ENCODE measurements around the gene XYLT1. TPM values are rescaled to one million over a fixed set of nuclear protein-coding genes. Genes with fewer than 3 reads are reported as not detected.

The XYLT1 gene
- total and polyA plus RNA-seq, 9 of the 15 experiments (the other 6 are each of a cell fraction or from before 2014, with no cell fraction given) = 0.03 to 0.09 (median 0.08) TPM; not detected in 6

- Histone ChIP-seq H3K79me2 (ENCODE audit: control insufficient read depth, insufficient read depth, low read length) (no peaks in the 10 kb centered on the region), H3K27ac (ENCODE audit: extremely low read depth, low read depth, low read length) (no peak overlapping the region), H2AFZ (ENCODE audit: low read depth, low read length) (no peak overlapping the region), H3K27me3 (ENCODE audit: control insufficient read depth in 2 of 2, insufficient read depth in 2 of 2, low read length in 2 of 2) (peaks cover 16 to 46% of the 10 kb centered on the region in 2 experiments; a peak in 4 of 5 replicates), H3K4me3 (no peak overlapping the region), H3K4me2 (ENCODE audit: insufficient read depth, low read length) (no peak overlapping the region), H3K9me3 (replicated peaks; ENCODE audit: control insufficient read depth, insufficient read depth, low read depth, low read length) (no peaks in the 10 kb centered on the region), H4K20me1 (replicated peaks; ENCODE audit: control insufficient read depth, insufficient read depth, low read length) (0 out of 2 replicates have a peak, but pooled peaks cover 4% of the 10 kb centered on the region), H3K9ac (ENCODE audit: insufficient read depth in 1 of 2, low read depth in 2 of 2, low read length in 2 of 2) (no peak overlapping the region), H3K36me3 (ENCODE audit: control insufficient read depth, insufficient read depth, low read length) (no peaks in the 10 kb centered on the region), H3K4me1 (replicated peaks in 1 of 2; ENCODE audit: control insufficient read depth in 2 of 2, insufficient read depth in 2 of 2, low read length in 2 of 2) (no peaks in the 10 kb centered on the region), H3K9me1 (ENCODE audit: control insufficient read depth, insufficient read depth, low read length) (no peaks in the 10 kb centered on the region)
- DNase-seq (ENCODE audit: extremely low read depth in 1 of 4, low spot score in 3 of 4) = no peak
- in situ Hi-C loops (cut with MboI) = no loop called here
- 1% methylated on average over 7 of the region's 7 CpGs for WGBS (ENCODE audit: insufficient coverage, low coverage, missing lambda C conversion rate)
- TF ChIP-seq ZNF282 (CRISPR knock-in tag; IDR thresholded peaks at IDR 0.05) = no peak
- TF ChIP-seq FOXJ2 (tag; IDR thresholded peaks at IDR 0.05) = no peak
- no peak for TF ChIP-seq ELF1 (tag; IDR thresholded peaks at IDR 0.05)
- TF ChIP-seq STAT5A (IDR thresholded peaks at IDR 0.05; ENCODE audit: borderline replicate concordance, low read length) = no peak
- TF ChIP-seq DACH1 (IDR thresholded peaks at IDR 0.05; ENCODE audit: partially characterized antibody) = no peak
- TF ChIP-seq, protein P1, sequence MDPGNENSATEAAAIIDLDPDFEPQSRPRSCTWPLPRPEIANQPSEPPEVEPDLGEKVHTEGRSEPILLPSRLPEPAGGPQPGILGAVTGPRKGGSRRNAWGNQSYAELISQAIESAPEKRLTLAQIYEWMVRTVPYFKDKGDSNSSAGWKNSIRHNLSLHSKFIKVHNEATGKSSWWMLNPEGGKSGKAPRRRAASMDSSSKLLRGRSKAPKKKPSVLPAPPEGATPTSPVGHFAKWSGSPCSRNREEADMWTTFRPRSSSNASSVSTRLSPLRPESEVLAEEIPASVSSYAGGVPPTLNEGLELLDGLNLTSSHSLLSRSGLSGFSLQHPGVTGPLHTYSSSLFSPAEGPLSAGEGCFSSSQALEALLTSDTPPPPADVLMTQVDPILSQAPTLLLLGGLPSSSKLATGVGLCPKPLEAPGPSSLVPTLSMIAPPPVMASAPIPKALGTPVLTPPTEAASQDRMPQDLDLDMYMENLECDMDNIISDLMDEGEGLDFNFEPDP (CRISPR knock-in tag; IDR thresholded peaks at IDR 0.05) = no peak
- TF ChIP-seq, protein P2, sequence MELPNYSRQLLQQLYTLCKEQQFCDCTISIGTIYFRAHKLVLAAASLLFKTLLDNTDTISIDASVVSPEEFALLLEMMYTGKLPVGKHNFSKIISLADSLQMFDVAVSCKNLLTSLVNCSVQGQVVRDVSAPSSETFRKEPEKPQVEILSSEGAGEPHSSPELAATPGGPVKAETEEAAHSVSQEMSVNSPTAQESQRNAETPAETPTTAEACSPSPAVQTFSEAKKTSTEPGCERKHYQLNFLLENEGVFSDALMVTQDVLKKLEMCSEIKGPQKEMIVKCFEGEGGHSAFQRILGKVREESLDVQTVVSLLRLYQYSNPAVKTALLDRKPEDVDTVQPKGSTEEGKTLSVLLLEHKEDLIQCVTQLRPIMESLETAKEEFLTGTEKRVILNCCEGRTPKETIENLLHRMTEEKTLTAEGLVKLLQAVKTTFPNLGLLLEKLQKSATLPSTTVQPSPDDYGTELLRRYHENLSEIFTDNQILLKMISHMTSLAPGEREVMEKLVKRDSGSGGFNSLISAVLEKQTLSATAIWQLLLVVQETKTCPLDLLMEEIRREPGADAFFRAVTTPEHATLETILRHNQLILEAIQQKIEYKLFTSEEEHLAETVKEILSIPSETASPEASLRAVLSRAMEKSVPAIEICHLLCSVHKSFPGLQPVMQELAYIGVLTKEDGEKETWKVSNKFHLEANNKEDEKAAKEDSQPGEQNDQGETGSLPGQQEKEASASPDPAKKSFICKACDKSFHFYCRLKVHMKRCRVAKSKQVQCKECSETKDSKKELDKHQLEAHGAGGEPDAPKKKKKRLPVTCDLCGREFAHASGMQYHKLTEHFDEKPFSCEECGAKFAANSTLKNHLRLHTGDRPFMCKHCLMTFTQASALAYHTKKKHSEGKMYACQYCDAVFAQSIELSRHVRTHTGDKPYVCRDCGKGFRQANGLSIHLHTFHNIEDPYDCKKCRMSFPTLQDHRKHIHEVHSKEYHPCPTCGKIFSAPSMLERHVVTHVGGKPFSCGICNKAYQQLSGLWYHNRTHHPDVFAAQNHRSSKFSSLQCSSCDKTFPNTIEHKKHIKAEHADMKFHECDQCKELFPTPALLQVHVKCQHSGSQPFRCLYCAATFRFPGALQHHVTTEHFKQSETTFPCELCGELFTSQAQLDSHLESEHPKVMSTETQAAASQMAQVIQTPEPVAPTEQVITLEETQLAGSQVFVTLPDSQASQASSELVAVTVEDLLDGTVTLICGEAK (IDR thresholded peaks at IDR 0.05) = no peak
- TF ChIP-seq, protein P2 (CRISPR knock-in tag; IDR thresholded peaks at IDR 0.05) = no peak
- no peak for TF ChIP-seq SETDB1 (IDR thresholded peaks at IDR 0.05; ENCODE audit: low read length)
- no peak for TF ChIP-seq MEIS2 (IDR thresholded peaks at IDR 0.05; ENCODE audit: partially characterized antibody)
- TF ChIP-seq PHTF2 (CRISPR knock-in tag; IDR thresholded peaks at IDR 0.05) = no peak
- no peak for TF ChIP-seq BRD4 (IDR thresholded peaks at IDR 0.05)
- no peak for TF ChIP-seq MBD2 (IDR thresholded peaks at IDR 0.05; ENCODE audit: borderline replicate concordance, low read depth)
- no peak for FAIRE-seq
- BruUV-seq (replicated peaks) = no TSS peak
- ATAC-seq = no peak
- CTCF ChIA-PET (ENCODE audit: low intra/inter-chr PET ratio) = no interaction called here
- intact Hi-C loops (cut with micrococcal nuclease) = no loop called here
- POLR2A ChIA-PET = no interaction called here
Measured at GRCh38 chr16:17299790-17300189, 171.0 kb downstream of the XYLT1 start.

Measured in K562 (cell line).